ENCODE results near the gene LRRC4C.

- TF ChIP-seq CTCF (conservative IDR thresholded peaks at IDR 0.05; ENCODE audit: low read depth in 2 of 2), result no peak
- TF ChIP-seq JUNB (IDR thresholded peaks at IDR 0.05; ENCODE audit: unreplicated experiment), result no peak
Measured at GRCh38 chr11:40508303-40508702, 951.1 kb downstream of the LRRC4C start.

Measured in GM23338 (cell line).